Measurements from ENCODE around the gene TLE1.
"Not testable (repeated sequence)": the region's sequence is repeated elsewhere in the genome, so short reads cannot be mapped to it uniquely, and the experiment has no call there.

TLE1 gene

DNA sequence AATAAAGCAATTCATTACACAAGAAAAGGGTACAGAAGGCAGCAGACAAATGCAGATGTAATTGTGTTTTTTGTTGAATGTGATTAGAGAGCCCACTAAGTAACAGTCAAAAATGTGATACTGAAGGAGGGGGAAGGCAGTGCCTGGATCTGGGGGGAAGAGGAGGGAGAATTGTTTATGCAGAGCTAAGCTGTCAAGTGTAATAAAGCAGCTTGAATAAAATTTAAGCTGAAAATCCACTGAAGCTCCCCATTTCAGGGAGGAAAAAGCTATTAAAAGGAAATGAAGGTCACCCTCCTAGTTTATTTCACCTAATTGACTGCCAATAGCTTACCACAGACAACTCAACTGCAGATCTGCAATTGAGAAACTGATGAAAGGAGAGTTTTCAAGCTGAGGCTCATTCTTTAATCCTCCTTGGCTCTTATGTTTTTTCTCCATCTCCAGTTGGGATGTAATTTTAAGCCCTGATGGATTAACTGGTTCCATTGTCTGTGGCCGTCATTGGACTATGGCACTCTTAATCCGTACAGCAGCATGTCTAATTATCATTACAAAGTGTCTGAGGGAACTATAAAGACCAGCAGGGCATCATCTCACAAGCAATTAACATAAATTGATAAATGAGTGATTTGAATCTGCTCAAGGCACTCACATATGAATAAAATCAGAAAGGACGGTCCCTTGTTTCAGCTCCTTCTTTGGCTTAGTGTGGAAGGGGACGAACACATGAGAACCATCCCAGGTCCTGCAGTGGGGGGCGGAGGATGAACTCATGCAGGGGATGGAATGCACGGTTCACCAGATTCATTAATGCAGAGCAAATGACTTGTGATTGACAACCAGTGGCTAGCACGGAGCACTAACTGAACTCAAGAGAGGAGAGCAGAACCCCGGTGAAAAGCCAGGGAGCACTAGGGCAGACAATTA, 38.5 kb downstream of the TLE1 start:
- DNase-seq: no peak

DNA sequence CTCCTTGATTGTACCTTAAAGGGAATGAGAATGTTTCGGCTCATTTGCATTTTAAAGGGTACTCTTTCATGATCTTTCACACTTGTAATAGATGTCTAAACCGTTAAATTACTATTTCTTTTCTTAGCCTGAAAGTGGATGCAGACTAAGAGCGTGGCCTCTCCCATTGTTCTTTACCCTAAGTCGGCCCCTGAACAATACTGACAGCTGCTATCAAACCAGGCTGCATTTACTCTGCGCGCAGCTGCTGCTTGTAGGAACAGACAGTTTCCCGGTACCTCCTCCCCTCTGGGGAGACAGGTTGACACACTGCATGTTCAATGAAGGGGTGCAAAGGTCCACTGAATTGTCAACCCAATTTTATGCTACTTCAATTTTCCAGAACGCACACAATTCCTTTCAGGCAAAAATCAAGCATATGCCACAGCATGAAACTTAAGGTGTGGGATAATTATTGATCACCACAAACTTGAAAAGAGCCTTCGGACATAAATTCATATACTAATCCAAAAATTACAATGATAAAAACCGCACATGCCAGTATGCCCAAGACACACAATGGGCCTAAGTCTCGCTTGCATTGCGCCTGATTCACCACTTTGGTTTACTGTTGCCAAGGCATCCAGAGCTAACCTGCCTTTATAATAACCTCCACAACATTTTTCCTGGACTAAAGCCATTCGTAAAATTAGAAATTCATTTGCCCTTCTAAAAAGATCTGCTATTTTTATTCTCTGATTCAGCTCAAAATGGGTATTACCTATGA, 39.7 kb downstream of the TLE1 start:
- DNase-seq: no peak

DNA sequence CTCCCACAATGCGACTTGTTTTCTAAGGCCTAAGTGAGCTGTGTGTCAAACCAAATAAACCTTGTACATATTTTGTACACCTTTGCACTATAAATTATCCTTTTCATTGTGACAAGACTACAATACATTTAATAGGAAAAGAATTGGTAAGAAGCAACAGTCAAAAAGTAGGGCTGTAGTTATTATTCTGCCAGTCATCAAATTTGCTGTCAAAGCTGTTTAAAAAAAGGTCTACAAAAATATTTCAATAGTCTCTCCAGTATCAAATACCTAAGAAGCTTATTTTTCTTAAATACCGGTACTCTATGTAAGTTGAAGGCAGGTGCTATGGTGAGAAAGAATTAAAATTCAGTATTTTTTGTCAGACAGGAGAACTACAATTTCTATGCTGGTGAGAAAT, 40.5 kb downstream of the TLE1 start:
- DNase-seq: no peak

DNA sequence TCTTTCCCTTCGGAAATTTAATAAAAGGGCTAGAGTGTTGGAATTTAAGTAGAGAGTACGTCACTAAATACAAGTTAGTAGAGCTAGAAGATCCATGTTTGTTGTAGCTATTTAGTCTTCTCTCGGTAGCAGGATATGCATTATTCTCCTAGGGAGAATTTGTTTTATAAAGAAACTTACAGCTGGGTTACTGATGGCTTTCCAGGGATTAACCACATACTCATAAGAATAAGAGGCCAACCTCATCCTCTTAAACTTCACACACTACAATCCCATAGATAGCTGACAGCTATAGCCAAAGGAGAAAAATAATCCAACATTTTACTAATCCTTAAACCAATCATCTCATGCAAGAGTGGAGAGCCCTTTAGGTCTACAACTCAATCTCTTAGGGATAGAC, 43.0 kb downstream of the TLE1 start:
- no peak for DNase-seq

DNA sequence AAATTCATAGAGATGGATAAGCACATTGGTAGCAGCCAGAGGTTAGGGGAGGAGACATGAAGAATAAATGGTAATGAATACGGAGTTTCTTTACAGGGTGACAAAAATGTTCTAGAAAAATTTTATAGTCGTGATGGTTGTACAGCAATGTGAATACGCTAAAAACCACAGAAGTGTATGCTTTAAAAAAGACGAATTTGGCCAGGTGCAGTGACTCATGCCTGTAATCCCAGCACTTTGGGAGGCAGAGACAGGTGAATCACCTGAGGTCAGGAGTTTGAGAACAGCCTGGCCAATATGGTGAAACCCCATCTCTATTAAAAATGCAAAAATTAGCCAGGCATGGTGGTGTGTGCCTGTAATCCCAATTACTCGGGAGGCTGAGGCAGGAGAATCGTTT, 44.8 kb downstream of the TLE1 start:
- DNase-seq: not testable (repeated sequence)

DNA sequence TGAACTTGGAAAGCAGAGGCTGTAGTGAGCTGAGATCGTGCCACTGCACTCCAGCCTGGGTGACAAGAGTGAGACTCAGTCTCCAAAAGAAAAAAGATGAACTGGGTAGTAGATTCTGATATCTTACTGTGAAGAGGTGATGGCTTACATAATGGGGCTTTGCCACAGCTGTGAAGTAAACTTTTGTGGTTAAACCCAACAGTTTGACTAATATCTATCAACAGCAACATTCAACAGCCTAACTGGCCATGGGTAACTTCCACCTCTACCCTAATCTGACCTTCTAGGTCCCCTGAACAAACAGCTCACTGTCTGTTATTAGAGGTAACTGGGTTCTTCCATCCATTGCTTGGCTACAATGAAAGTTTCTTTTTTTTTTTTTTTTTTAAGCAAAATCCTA, 52.1 kb downstream of the TLE1 start:
- DNase-seq: no peak

DNA sequence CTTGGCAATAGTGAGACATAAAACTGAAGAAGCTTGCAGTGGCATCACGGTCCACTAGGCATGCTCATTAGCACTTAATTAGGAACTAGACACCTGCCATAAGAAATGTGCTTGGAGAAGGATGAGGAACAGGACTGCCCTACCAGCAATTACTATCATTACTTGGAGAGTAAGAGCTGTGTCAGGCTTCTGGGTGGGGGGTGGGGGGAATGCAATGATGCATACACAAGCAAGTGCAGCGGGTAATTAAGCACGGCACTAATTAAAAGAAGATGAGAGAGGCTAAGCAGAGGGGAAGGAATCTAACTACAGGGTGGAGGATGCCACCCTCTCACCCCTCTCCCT, 53.1 kb downstream of the TLE1 start:
- no peak for DNase-seq

DNA sequence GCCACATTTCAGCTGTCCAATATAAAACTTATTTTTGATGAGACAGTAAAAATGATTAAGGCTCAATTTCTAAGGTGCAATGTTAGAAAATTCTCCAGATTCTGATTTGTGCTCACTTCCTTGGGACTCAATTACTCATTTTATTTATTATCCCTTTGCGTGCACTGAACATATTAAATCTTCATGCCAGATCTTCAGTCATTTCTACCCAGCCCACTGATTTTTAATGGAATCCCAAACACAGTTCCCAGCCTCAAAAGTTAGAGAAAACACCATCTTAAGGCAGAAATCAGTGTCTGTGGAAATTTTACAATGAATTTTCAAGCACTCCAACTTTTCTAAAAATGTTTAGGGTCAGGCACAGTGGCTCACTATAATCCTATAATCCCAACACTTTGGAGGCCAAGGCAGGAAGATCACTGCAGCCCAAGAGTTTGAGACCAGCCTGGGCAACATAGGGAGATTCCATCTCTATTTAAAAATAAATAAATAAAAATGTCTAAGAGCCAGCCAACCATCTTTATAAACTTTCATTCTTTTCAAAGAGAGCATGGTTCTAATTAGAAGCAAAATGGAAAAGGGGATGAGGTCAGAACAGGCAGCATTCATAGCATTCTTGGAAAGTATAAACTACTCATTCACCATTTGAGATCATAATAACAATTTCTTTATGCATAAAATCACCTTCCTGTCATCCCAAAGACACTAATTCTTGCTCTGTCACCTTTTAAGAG, 53.7 kb downstream of the TLE1 start:
- no peak for DNase-seq

DNA sequence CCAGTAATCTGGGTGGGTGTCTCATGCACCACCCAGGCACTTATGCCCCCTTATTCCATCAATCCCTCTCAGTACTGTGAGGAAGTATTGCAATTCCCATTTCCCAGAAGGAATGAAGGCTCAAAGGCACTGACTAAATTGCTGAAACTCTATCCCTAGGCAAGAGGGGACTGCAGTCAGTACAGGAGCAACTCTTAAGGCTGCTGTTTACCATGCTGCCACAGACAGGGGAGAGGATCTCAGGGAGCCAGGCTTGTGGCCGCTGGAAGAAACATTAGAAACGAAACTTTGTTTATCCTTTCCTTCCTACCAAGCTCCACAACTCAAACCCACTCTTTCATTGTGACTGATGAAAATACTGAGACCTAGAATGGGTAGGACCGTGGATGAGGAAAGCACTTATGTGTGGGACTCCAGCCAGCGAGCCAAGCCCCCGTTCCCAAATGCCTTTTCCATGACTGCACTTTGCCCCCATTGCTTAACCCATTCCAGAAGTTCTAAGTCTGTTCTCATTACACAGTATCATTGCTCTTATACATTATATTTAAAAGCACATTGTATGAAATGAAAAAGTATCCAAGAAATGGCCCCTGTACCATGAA, 54.3 kb downstream of the TLE1 start:
- DNase-seq: no peak

DNA sequence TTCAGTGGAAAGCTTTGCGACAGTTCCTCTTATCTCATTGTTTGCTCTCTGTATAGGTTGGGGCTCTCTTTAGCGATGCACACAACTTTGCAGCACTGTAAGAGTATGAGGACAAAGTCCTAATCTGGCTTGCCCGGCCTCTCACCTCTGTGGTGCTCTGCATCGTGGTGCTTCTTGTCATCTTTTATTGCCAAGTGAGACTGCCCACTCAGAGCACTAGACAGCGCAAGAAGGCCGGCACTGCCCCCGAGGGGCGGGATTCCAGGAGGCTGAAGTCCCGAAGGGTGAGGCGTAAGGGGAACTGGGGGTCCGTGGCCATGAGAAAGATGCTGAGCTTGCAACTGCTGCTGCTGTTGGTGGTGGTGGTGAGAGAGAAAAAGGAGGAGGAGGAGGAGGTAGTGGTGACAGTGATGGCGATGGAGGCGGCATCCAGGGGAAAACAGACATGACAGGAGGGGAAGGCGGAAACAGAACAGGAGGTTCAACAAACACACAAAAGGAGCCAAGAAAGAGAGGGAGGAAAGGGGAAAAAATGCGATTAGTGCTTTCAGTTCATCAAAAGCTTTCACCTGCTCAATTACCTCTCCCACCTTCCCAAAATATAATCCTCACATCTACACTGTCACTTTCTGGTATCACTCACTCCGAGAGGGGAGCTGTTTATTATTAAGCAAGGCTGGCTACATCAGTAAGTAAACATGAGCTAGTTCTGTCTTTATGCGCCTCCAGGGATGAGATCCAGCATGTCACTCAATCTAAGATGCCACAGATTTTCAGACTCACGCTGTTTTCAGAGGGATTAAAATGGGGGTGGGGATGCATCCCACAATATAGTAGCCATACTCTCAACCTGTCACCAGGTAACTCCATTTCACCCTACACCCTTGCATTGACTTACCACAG, 55.1 kb downstream of the TLE1 start:
- DNase-seq: no peak

DNA sequence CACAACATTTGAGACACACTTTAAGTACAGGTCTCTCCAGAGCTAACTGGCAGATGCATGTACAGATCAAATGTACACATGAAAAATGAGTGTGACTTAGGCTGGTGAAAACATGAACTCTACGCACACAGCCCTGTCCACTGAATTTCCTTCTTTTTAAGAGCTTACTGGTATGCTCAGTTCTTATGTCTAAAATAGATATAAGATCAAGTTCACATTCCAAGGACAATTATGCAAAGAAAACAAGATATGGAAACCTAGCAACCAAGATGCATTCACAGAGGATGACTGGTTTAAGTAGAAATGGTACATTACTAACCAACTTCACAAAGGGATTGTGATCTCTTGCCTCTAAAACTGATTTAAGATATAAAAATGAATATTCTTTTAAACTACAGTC, 56.7 kb downstream of the TLE1 start:
- no peak for DNase-seq

DNA sequence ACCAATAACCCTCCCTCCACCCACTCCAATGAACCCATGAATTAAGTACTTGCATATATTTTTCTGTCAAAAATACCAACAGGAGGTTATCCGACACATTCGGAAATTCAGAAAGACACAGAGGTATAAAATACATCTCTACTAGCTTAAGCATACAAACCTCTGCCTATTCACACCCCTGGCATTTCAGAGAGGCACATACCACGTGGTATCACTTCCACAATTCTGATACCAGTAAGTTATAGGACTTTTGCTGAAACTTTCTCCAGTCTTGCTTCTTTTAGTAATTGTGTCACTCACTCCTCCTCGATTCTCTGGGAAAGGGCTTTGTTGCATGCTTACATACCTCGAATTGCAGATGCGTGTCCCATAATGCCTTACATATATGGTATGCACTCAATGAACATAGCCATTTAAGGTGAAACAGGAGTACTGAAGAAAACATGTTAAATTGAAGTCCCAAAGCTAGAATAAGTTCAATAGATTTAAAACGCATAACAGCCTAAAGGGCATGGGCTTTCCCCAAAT, 58.1 kb downstream of the TLE1 start:
- no peak for DNase-seq

DNA sequence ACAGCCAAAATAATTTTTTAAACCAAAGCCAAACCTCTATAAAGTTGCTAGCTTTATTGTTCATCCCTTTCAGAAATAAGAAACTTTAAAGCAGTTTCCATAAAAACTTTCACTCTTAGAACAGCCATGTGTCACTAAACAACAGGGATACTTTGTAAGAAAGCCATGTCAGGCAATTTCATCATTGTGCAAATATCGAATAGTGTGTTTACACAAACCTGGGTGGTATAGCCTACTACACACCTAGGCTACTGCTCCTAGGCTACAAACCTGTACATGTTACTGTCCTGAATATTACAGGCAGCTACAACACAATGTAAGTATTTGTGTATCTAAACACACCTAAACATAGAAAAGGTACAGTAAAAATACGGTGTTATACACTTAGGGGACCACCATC, 59.9 kb downstream of the TLE1 start:
- DNase-seq: no peak

DNA sequence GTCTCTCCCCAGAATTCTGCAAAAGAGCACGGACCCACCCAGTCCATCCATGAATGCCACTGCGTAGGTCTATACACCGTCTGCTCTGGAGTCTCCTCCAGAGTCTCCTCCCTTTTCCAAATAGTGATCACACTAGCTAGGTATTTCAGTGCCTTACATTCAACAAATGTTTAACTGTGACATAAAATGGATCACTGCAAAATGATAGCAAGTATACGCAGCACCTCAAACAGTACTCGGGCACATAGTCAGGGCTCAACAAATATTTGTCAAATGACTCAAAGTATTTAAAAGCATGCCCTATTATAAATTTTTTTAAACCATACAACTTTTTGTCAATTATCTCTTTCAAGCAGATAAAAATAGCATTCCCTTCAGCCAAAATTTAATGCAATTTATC, 60.5 kb downstream of the TLE1 start:
- no peak for DNase-seq

DNA sequence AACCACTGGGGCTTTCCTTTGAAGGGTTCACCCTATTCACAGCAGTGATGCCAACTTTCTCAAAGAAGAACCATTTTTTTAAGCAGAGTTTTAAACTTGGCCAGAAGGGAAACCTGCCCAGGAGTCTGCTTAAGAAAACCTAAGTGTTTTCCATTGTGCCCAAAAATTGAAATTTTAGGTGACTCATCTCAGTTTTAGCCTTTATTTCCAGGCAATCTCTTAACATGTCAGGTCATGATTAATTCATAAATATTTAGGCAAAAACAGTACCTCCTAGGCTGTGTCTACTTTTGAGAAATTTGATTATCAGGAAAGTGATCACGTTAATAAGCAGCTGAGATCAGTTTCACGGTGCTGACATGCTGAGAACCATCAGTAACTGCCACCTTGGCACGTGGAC, 61.9 kb downstream of the TLE1 start:
- DNase-seq: no peak

DNA sequence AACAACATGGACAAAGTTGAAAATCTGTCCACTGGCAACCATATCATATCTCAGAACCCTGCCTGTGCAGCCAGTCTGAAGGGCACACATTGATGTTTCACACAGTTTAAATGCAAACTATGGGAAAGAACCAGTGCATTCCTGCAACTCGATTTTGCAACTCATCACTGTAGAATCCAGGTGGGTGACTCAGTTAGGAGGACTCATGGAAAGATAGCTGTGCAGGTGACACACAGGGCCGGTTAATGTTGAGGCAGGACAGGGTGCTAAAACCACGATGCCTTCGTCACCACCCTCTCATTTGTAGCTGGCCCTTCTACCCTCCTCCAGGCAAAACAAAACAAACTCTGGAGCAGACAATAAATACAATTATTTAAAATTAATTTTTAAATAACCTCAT, 62.8 kb downstream of the TLE1 start:
- DNase-seq: no peak

DNA sequence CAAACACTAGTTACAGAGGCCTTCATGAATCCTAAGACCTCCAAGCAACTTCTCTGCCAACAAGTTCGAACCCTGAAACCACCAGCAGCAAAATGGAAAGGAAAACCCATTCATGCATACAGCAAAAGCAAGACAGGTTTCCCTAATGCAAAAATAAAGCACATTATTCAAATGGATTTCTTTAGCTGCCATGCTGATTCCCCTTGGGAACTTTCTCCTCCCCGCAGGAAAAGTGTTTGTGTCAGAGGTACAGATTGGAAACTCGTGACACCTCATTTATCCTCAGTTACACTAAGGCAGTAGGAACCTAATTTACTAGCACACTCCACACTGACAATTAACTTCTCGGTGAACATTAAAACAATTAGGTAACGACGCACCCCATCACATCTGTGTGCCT, 63.4 kb downstream of the TLE1 start:
- DNase-seq: no peak

DNA sequence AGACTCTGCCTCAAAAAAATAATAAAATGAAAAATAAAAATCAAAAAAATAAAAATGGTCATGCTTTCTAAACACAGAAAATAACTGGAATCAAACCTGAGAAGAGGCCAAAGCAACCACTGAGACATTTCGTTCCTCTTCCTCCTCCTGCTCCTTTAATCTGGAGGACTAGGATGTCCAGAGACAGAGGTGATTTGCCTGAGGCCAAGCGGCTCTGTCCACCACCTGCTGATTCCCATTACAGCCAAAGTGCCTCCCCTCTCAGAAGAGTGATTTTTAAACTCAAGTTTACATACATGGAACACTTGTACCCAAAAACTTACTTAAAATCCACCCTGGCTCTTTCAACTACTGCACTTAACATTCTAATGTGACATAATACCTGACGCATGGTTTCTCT, 65.6 kb downstream of the TLE1 start:
- no peak for DNase-seq

DNA sequence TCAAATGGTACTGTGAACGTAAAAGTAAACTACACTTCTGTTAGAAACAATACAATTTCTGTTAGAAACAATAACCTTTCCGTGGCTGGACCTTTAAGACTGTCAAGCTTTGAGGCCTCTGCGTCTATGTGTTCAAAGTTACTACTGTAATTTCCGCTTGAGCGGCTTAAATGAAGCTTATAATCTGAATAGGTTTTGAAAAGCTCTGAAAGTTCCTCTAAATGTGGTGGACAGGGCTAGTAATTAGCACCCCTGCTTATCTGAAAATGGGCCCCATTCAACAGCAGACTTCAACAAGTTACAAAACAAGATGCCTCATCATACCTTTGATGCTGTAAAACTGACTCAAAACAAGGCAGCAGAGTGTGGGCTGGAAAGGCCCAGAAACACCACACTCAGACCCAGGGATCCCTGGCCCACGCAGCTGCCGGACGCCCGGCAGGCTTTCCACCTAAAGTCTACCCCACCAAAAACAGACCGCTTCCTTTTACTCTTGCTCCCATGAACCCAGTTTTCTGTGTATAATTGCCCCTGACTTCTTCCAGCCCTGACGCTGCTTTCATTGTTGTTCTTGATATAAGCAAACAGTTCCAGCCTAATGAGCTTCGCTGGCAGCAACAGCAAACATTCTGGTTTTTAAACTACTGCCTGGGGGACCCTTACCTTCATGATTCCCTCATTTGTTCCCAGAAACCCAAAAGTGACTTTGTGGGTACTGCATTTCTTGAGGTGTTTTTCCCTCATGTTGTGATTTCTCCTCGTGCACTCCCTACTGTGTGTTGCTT, 66.7 kb downstream of the TLE1 start:
- no peak for DNase-seq

DNA sequence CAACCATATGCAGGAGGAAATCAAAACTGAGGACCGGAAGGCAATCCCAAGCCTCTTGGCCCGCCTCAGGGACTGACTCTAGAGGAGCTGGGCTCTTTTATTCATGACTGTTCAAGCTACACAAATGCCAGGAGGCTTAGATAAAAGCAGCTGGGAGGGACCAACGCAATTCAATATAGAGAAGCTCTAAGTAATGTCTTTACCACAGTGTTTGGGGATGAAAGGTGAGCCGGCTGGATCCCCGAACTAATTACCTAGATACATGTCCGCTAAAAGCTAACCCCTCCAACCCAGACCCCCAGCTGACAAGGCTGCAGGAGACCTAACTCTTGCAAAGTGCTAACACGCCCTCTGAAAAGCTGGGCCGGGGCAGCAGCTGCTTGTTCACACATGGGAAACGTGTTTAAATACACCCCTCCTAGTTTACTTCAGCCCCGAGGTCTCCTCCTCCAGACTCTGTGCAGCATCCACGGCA, 67.5 kb downstream of the TLE1 start:
- no peak for DNase-seq

DNA sequence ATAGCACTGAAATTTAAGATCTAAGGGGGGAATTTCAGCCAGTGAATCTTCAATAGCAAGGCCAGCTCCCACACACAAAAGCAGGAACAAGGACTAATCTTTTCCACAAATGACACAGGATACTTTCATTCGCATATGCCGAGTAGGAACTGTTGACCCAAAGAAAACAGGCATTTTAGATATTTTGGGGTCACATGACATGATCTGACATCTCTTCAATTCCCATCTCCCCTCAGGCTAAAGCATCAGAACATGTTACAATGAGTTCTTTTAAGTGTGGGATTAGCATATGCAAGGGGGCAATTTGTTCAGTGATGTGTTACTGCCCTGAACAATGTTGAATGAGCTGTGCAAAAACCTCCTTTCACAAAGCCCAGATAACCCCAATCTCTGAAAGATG, 68.2 kb downstream of the TLE1 start:
- no peak for DNase-seq
